GM12878 (cell line): ENCODE results near the gene EDNRA. TPM values are rescaled to one million over a fixed set of nuclear protein-coding genes. Genes with fewer than 3 reads are reported as not detected.

Experiments
- ATAC-seq: fragments of 200-7000 bp; cut with Tn5 transposase; 3 replicates; pipeline ENCODE4 v1.9.1; 2020; ENCODE audit warnings: mild to moderate bottlenecking, moderate library complexity
- BruUV-seq: library from RNA; stranded (reverse); fragments of 400-500 nt; replicated peaks from 2 replicates; lab custom pipeline; 2021; lab: Mats Ljungman, UMichigan
- CTCF ChIA-PET: fragments of 300-600 bp; sonication (Branson Sonifier 250); formaldehyde crosslinking; extraction: SDS; loops from one replicate; lab custom pipeline; 2021; ENCODE audit warnings: inconsistent platforms; lab: Yijun Ruan, JAX
- POLR2A ChIA-PET: fragments of 350-600 bp; formaldehyde crosslinking; extraction: SDS; loops from one replicate; lab custom pipeline; 2021; ENCODE audit warnings: inconsistent platforms; lab: Charles Lee
- RAD21 ChIA-PET: fragments of 300-600 bp; sonication (Branson Sonifier 250); formaldehyde crosslinking; loops from one replicate; lab custom pipeline; 2023; ENCODE audit warnings: antibody characterized with exemption; ENCODE audit not compliant: unreplicated experiment; lab: Charles Lee
- SMC1A ChIA-PET: fragments of 300-600 bp; sonication (Branson Sonifier 250); formaldehyde crosslinking; loops from one replicate; lab custom pipeline; 2023; ENCODE audit not compliant: unreplicated experiment, uncharacterized antibody; lab: Charles Lee
- DNase-seq: peaks from one replicate; pipeline ENCODE4 v3.0.0-alpha.2; 2011; ENCODE audit warnings: low read depth, low spot score
- FAIRE-seq: peaks from 3 replicates; lab custom pipeline; 2011; peaks lifted over from hg19 to GRCh38; lab: Jason Lieb, UNC
- H2AFZ ChIP-seq: 2 replicates; pipeline ENCODE4 v1.6.0; 2011; ENCODE audit warnings: low read depth, low read length, control low read depth; ENCODE audit not compliant: control insufficient read depth
- H3K27ac ChIP-seq: 2 replicates; pipeline ENCODE4 v1.5.1; 2011; ENCODE audit warnings: control low read depth; ENCODE audit not compliant: control insufficient read depth, insufficient read depth
- H3K27me3 ChIP-seq, 2 experiments: replicated peaks in 1 of 2; 2 replicates each; pipeline versions ENCODE4 v1.6.0 to v1.6.1; 2011; ENCODE audit warnings: low read length in 1 of 2; ENCODE audit not compliant: control insufficient read depth in 2 of 2, insufficient read depth in 2 of 2
- H3K36me3 ChIP-seq, 2 experiments: 2 replicates each; pipeline ENCODE4 v1.5.1; 2011; ENCODE audit warnings: low read length in 1 of 2; ENCODE audit not compliant: control insufficient read depth in 2 of 2, insufficient read depth in 2 of 2
- H3K4me1 ChIP-seq: 2 replicates; pipeline ENCODE4 v1.6.1; 2011; ENCODE audit warnings: mild to moderate bottlenecking, low read length, moderate library complexity, mixed read lengths; ENCODE audit not compliant: control insufficient read depth, insufficient read depth
- H3K4me2 ChIP-seq: 2 replicates; pipeline ENCODE4 v1.6.0; 2011; ENCODE audit warnings: control low read depth; ENCODE audit not compliant: control insufficient read depth, insufficient read depth
- H3K4me3 ChIP-seq: fragments of 200-600 bp; sonication (generic); 2 replicates; pipeline ENCODE4 v1.5.1; 2016
- H3K79me2 ChIP-seq: 2 replicates; pipeline ENCODE4 v1.6.0; 2011; ENCODE audit warnings: low read length; ENCODE audit not compliant: control insufficient read depth, insufficient read depth
- H3K9ac ChIP-seq: 2 replicates; pipeline ENCODE4 v1.8.0; 2011; ENCODE audit warnings: low read length, control low read depth, mixed read lengths; ENCODE audit not compliant: control insufficient read depth, insufficient read depth
- H3K9me3 ChIP-seq: replicated peaks from 3 replicates; pipeline ENCODE4 v1.5.1; 2011; ENCODE audit warnings: mild to moderate bottlenecking, low read length; ENCODE audit not compliant: control insufficient read depth, insufficient read depth
- H4K20me1 ChIP-seq: 2 replicates; pipeline ENCODE4 v1.6.0; 2011; ENCODE audit not compliant: control insufficient read depth, insufficient read depth
- BCL3 ChIP-seq: IDR thresholded peaks from 2 replicates; pipeline ENCODE4 v1.6.1; 2011; ENCODE audit warnings: borderline replicate concordance, low read depth, mild to moderate bottlenecking, moderate library complexity, low read length; ENCODE audit not compliant: insufficient read depth, poor library complexity, severe bottlenecking
- CBX5 ChIP-seq: sonication (generic); IDR thresholded peaks from 2 replicates; pipeline ENCODE4 v1.6.1; 2016; ENCODE audit warnings: low read depth, moderate library complexity, mild to moderate bottlenecking, inconsistent platforms
- IKZF1 ChIP-seq: fragments of 450-650 bp; conservative IDR thresholded peaks from 2 replicates; pipeline ENCODE4 v1.6.1; 2017; ENCODE audit warnings: antibody characterized with exemption, mild to moderate bottlenecking
- KDM1A ChIP-seq: fragments of 200-600 bp; sonication (generic); IDR thresholded peaks from 2 replicates; pipeline ENCODE4 v1.6.1; 2016; ENCODE audit warnings: borderline replicate concordance
- MEF2A ChIP-seq: IDR thresholded peaks from 2 replicates; pipeline ENCODE4 v1.6.1; 2011; ENCODE audit warnings: low read depth, mild to moderate bottlenecking, low read length, moderate library complexity; ENCODE audit not compliant: insufficient read depth
- NFYA ChIP-seq: IDR thresholded peaks from 2 replicates; pipeline ENCODE4 v1.6.1; 2011; ENCODE audit warnings: low read depth, mild to moderate bottlenecking, low read length, improper control_type of control experiment, borderline replicate concordance
- RAD21 ChIP-seq: IDR thresholded peaks from 2 replicates; pipeline ENCODE4 v1.6.1; 2011; ENCODE audit warnings: mild to moderate bottlenecking, low read depth, low read length, moderate library complexity; ENCODE audit not compliant: insufficient read depth
- RBBP5 ChIP-seq: fragments of 200-600 bp; sonication (generic); conservative IDR thresholded peaks from 2 replicates; pipeline ENCODE4 v1.6.1; 2016
- RCOR1 ChIP-seq: conservative IDR thresholded peaks from 2 replicates; pipeline ENCODE4 v1.6.1; 2012; ENCODE audit warnings: low read depth, low read length, improper control_type of control experiment
- SMAD1 ChIP-seq: fragments of 450-650 bp; IDR thresholded peaks from 2 replicates; pipeline ENCODE4 v1.6.1; 2018; ENCODE audit warnings: mild to moderate bottlenecking, low read depth; ENCODE audit not compliant: partially characterized antibody
- SMARCA5 ChIP-seq: fragments of 450-650 bp; IDR thresholded peaks from 2 replicates; pipeline ENCODE4 v1.6.1; 2017; ENCODE audit warnings: mild to moderate bottlenecking
- SMC3 ChIP-seq: IDR thresholded peaks from 2 replicates; pipeline ENCODE4 v1.6.1; 2011; ENCODE audit warnings: low read length, improper control_type of control experiment, borderline replicate concordance
- SREBF2 ChIP-seq: IDR thresholded peaks from 2 replicates; pipeline ENCODE4 v1.6.1; 2012; ENCODE audit warnings: mild to moderate bottlenecking, low read length
- SUZ12 ChIP-seq: fragments of 200-600 bp; sonication (generic); IDR thresholded peaks from one replicate; pipeline ENCODE4 v1.6.1; 2018; ENCODE audit warnings: antibody characterized with exemption, mild to moderate bottlenecking; ENCODE audit not compliant: unreplicated experiment
- ZSCAN29 ChIP-seq: fragments of 450-650 bp; IDR thresholded peaks from 2 replicates; pipeline ENCODE4 v1.6.1; 2017; ENCODE audit warnings: mild to moderate bottlenecking, moderate library complexity
- WGBS: methylation state at CpG from one replicate; pipeline ENCODE4 v1.1.6; 2016; ENCODE audit warnings: low lambda C conversion rate; ENCODE audit not compliant: insufficient replicate concordance, insufficient coverage; ENCODE audit errors: missing lambda C conversion rate; 5-methylcytosine and 5-hydroxymethylcytosine counted together
- in situ Hi-C: fragments of 300-500 bp; cut with MboI; formaldehyde crosslinking; loops from 9 replicates; pipeline ENCODE4 v1.14.3; 2018; ENCODE audit warnings: mixed read lengths
- intact Hi-C: fragments of 100-400 bp; cut with micrococcal nuclease; formaldehyde crosslinking; loops from one replicate; pipeline ENCODE4 v1.14.2; 2022; ENCODE audit not compliant: unreplicated experiment
- polyA plus RNA-seq, 11 experiments: library from polyadenylated mRNA; depleted of rRNA in 4 of 11; unstranded in 6 of 11; stranded (reverse) in 5 of 11; fragments of >200 nt; fragmentation: Nextera tagmentation in 4 of 11; fragmentation: Illumina TruSeq in 1 of 11; extraction: Ambion mirVana in 4 of 11; extraction: Trizol in 1 of 11; gene quantifications; 1 replicate in 1 of 11; 2 replicates in 10 of 11; pipeline versions ENCODE4 v1.2.1 to v1.2.3, GENCODE V29; 2011 to 2016; ENCODE audit warnings: inconsistent platforms in 2 of 11, missing spikeins in 2 of 11, low read depth in 1 of 11
- total RNA-seq, 4 experiments: library from RNA; depleted of rRNA in 3 of 4; stranded (reverse); fragments of >200 nt in 3 of 4; fragmentation: Illumina TruSeq in 1 of 4; extraction: Trizol in 1 of 4; gene quantifications; 2 replicates each; pipeline versions ENCODE4 v1.2.1 to v1.2.3, GENCODE V29; 2013 to 2021
- TF ChIP-seq, protein P1 (sequence below): IDR thresholded peaks from 2 replicates; pipeline ENCODE4 v1.6.1; 2012; ENCODE audit warnings: mild to moderate bottlenecking, low read depth, low read length

Gene EDNRA
- total and polyA plus RNA-seq, 10 of the 15 experiments (the other 5 are each of a cell fraction or from before 2014, with no cell fraction given), result 0.01 to 0.32 (median 0.13) TPM

DNA sequence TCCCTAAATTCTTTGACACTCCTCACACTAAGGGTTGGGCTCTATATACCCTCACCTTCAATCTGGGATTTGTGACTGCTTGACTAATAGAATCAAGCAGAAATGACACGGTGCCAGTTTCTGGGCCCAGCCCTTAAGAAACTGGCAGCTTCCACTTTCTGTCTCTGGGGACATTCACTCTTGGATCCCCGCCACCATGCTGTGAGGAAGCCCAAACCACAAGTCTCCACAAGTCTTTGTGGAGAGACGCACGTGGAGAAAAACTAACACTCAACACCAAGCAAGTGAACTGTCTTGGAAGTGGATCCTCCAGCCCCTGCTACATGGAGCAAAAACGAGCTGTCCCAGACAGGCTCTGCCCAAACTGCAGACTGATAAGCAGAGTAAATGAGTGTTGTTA is 1.1 kb upstream of the EDNRA start:
- DNase-seq (no peak), FAIRE-seq (no peak), ATAC-seq (no peak)
- TF ChIP-seq SMAD1 (no peak), ZSCAN29 (no peak), MEF2A (no peak), SREBF2 (no peak), SUZ12 (no peak), RCOR1 (no peak), SMC3 (no peak), NFYA (no peak), IKZF1 (no peak), RBBP5 (no peak), CBX5 (no peak), KDM1A (no peak), BCL3 (no peak), RAD21 (no peak), SMARCA5 (no peak)
- TF ChIP-seq, protein P1, sequence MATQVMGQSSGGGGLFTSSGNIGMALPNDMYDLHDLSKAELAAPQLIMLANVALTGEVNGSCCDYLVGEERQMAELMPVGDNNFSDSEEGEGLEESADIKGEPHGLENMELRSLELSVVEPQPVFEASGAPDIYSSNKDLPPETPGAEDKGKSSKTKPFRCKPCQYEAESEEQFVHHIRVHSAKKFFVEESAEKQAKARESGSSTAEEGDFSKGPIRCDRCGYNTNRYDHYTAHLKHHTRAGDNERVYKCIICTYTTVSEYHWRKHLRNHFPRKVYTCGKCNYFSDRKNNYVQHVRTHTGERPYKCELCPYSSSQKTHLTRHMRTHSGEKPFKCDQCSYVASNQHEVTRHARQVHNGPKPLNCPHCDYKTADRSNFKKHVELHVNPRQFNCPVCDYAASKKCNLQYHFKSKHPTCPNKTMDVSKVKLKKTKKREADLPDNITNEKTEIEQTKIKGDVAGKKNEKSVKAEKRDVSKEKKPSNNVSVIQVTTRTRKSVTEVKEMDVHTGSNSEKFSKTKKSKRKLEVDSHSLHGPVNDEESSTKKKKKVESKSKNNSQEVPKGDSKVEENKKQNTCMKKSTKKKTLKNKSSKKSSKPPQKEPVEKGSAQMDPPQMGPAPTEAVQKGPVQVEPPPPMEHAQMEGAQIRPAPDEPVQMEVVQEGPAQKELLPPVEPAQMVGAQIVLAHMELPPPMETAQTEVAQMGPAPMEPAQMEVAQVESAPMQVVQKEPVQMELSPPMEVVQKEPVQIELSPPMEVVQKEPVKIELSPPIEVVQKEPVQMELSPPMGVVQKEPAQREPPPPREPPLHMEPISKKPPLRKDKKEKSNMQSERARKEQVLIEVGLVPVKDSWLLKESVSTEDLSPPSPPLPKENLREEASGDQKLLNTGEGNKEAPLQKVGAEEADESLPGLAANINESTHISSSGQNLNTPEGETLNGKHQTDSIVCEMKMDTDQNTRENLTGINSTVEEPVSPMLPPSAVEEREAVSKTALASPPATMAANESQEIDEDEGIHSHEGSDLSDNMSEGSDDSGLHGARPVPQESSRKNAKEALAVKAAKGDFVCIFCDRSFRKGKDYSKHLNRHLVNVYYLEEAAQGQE, result no peak
- 3% methylated on average over 5 of the region's 5 CpGs for WGBS
- H3K4me1 ChIP-seq, result no peaks in the 10 kb centered on the region
- no peaks in the 10 kb centered on the region for H3K9me3 ChIP-seq
- no peaks in the 10 kb centered on the region for H4K20me1 ChIP-seq
- POLR2A ChIA-PET, result no interaction called here
- H3K4me3 ChIP-seq, result no peak overlapping the region
- RAD21 ChIA-PET, result no interaction called here
- no peak overlapping the region for H3K27ac ChIP-seq
- no peak overlapping the region for H2AFZ ChIP-seq
- H3K36me3 ChIP-seq, result no peaks in the 10 kb centered on the region
- H3K4me2 ChIP-seq, result no peak overlapping the region
- H3K79me2 ChIP-seq, result no peaks in the 10 kb centered on the region
- intact Hi-C loops (no loop called here), in situ Hi-C loops (no loop called here)
- SMC1A ChIA-PET, result interaction anchor here (0.7 to 1.4 kb wide), 2 partner anchors 9 to 39 kb away, joined by 3 to 4 read pairs; no protein-coding TSS in a partner anchor
- BruUV-seq, result no TSS peak
- peaks cover 3 to 5% of the 10 kb centered on the region in 2 experiments; a peak in 3 of 4 replicates for H3K27me3 ChIP-seq
- no peak overlapping the region for H3K9ac ChIP-seq
- CTCF ChIA-PET, result no interaction called here
